ENCODE results near the gene SELENOO. TPM values are rescaled to one million over a fixed set of nuclear protein-coding genes. Genes with fewer than 3 reads are reported as not detected.

Gene SELENOO
- total RNA-seq, 4 donors from 2014 or later: 20.7 to 50.6 (median 31.0) TPM

GRCh38 chr22:50261615-50262459 lies 61.0 kb downstream of the SELENOO start, which contains the start of gene MAPK12:
MAPK12 (minus strand) TSS chr22:50261683; CDS start chr22:50261509, 174 bp downstream.
- Histone ChIP-seq H3K27me3 (peaks cover 5% of the 10 kb centered on the region), H3K4me1 (peaks cover 5 to 15% of the 10 kb centered on the region in 2 donors), H3K9me3 (no peaks in the 10 kb centered on the region), H3K27ac (no peak within 1 kb of the TSS), H3K4me3 (replicated peaks in 1 of 3) (peak within 1 kb of the TSS in 1 of 3 donors; percentile 27), H3K36me3 (no peaks in the 10 kb centered on the region)
- intact Hi-C loops (cut with DNase I): no loop called here
- no peak for DNase-seq
- TF ChIP-seq CTCF (IDR thresholded peaks at IDR 0.05): no peak
- no peak for TF ChIP-seq POLR2A (IDR thresholded peaks at IDR 0.05)
- 16 to 18% methylated on average over 10 to 13 of the region's 61 CpGs for WGBS, 2 donors

DNA sequence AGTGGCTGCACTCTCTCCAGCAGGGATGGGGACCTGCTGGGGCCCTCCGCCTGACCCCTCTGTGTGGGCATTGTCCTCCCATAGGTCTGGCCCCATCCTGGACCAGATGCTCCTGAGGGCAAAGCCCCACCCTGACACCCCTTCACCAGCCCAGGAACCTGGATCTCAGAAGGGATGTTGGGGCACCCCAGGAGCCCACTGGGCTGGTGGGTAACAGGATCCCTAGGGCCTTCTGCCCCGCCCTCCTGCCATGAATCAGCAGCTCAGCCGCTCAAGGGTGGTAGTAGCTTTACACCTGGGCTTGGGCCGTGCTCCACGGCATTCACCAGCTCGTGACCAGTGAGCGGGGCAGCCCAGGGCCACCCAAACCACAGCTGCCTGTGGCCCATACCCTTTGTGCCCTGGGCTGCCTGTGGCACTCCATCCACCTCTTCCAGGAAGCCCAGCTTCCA lies 61.7 kb downstream of the SELENOO start:
- intact Hi-C loops (cut with DNase I): no loop called here
- WGBS, 2 donors: 56 to 65% methylated on average over 6 to 7 of the region's 7 CpGs

DNA sequence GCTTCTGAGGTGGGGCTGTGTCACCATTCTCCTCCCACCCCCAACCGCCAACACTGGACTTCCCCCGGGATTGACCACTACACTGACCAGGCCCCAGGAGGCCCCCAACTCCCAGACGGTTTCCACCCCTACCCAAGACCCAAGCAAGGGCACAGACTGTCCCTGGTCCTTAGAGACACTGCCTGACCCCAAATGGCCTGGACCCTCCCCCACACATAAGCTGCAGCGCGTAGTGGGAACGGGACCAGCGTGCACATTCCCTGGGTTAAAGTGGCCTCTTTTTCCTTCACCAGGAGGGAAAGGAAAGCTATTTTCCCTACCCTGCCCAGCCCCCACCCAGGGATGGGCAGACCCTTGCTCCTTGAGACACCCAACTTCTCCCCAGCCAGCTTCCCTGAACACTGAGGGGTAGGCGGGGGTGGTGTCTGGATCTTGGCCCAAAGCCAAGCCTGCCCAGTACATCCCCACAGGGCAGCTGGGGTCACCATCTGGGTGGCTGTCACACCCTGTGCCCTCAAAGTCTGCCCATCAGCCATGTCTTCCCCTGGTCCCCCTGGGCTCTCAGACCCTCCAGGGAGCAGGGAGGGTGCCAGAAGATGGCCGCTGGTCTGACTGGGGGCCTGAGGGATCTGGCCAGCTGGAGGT lies 62.3 kb downstream of the SELENOO start:
- no peak for TF ChIP-seq CTCF (IDR thresholded peaks at IDR 0.05)
- TF ChIP-seq POLR2A (IDR thresholded peaks at IDR 0.05): no peak
- WGBS, 2 donors: 48 to 69% methylated on average over 6 to 8 of the region's 9 CpGs
- no peak for DNase-seq
- peaks cover 9 to 26% of the 10 kb centered on the region in 2 donors for H3K4me1 ChIP-seq
- no peaks in the 10 kb centered on the region for H3K36me3 ChIP-seq
- peaks cover 5% of the 10 kb centered on the region for H3K27me3 ChIP-seq
- intact Hi-C loops (cut with DNase I): no loop called here
- no peaks in the 10 kb centered on the region for H3K9me3 ChIP-seq
- H3K4me3 ChIP-seq (replicated peaks in 1 of 3): no peak overlapping the region
- H3K27ac ChIP-seq: no peak overlapping the region

More for the DNA sequence above, 61.7 kb downstream of the SELENOO start:
- H3K27ac ChIP-seq: no peak overlapping the region
- H3K4me3 ChIP-seq (replicated peaks in 1 of 3): no peak overlapping the region
- H3K36me3 ChIP-seq: no peaks in the 10 kb centered on the region
- DNase-seq: no peak
- H3K4me1 ChIP-seq: peaks cover 5 to 20% of the 10 kb centered on the region in 2 donors
- H3K9me3 ChIP-seq: no peaks in the 10 kb centered on the region
- TF ChIP-seq CTCF (IDR thresholded peaks at IDR 0.05) (no peak), POLR2A (IDR thresholded peaks at IDR 0.05) (no peak)
- peaks cover 5% of the 10 kb centered on the region for H3K27me3 ChIP-seq

DNA sequence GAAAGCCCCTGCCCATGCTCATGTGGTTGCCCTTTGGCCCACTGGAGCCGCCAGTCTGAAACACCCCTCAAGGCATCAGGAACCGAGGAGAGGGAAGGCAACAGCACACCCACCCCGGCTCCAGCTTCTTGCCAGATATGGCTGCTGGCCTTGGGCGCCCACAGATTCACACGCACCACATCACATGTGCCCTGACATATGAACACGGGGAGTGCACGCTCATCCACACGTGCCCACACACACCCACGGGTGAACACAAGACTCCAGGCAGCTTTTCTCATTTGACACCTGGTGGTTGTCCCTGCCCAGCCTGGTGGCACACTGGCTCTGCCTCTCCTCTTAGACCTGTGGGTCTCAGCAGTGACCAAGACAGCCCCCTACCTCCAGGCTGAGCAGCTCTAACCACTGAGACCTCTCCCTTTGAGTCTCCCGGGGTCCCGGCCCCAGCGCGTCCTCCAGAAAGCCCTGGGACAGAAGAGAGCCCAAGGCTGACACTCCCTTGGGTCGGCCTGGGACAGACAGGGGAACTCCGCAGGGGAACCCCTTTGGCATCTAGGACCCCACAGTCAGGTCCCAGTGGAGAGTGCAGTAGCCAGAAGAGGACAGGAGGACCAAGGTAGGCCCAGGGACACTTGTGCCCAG lies 63.4 kb downstream of the SELENOO start:
- intact Hi-C loops (cut with DNase I): no loop called here
- Histone ChIP-seq H3K4me1 (peaks cover 20 to 38% of the 10 kb centered on the region in 2 donors), H3K27ac (no peak overlapping the region), H3K9me3 (no peaks in the 10 kb centered on the region), H3K36me3 (no peaks in the 10 kb centered on the region), H3K27me3 (peaks cover 5% of the 10 kb centered on the region), H3K4me3 (replicated peaks in 1 of 3) (no peak overlapping the region)
- TF ChIP-seq CTCF (IDR thresholded peaks at IDR 0.05): no peak
- no peak for TF ChIP-seq POLR2A (IDR thresholded peaks at IDR 0.05)
- 95% methylated on average over 10 of the region's 15 CpGs; no CpG with 5 or more reads in 1 of the 2 donors for WGBS, 2 donors
- DNase-seq: no peak

All from thyroid gland (tissue), 4 donors.